HG03520 (cell line): ENCODE results near the gene PEAK1.

Experiments
- ATAC-seq: cut with Tn5 transposase; IDR thresholded peaks from one replicate; pipeline ENCODE4 v1.9.1; 2021; ENCODE audit warnings: mild to moderate bottlenecking, moderate library complexity; ENCODE audit not compliant: unreplicated experiment

The PEAK1 gene

GRCh38 chr15:77361456-77361855 lies 58.4 kb downstream of the PEAK1 start:
- no peak for ATAC-seq

DNA sequence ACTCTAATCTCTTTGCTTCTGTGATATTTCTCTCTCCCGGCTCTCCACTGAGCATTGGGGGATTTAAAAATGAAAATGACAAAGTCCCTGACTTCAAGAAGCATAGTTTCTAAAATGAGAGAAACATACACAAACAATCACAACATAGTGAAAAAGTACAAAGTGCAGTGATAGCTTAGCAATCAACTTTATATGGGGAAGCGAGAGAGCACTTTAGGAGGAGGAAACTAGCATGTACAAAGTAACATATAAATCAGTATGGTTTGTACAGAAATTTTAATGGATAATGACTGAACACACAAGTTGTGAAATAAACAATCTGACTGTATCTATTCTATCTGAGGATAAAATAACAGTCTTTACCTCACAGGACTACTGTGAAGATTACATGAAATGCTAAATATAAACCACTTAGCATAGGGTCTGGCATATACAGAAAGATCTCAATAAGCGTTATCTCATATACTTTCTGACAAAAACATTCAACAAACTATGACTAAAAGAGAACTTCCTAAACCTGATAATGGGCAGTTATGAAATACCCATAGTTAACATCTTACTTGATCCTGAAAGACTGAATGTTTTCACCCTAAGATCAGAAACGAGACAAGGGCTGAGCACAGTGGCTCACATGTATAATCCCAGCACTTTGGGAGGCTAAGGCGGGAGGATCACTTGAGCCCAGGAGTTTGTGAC lies 61.2 kb downstream of the PEAK1 start:
- no peak for ATAC-seq

DNA sequence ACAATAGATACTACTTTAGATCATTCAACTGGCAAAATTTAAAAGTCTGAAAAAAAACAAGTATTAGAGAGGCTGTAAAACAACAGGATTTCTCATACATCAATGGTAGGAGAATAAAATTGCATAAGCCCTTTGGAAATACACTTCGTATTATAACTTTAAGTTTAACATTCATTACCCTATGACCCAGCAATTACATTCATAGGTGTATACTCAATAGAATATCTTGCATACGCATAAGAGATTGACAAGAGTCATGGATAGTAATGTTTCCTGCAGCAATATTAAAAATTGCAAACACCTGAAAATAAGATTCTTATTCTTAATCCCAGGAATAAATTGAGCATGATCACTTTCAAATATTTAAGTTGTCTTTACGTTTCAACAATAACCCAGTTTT lies 63.6 kb downstream of the PEAK1 start:
- ATAC-seq = no peak

GRCh38 chr15:77355321-77355720 lies 64.6 kb downstream of the PEAK1 start:
- no peak for ATAC-seq

DNA sequence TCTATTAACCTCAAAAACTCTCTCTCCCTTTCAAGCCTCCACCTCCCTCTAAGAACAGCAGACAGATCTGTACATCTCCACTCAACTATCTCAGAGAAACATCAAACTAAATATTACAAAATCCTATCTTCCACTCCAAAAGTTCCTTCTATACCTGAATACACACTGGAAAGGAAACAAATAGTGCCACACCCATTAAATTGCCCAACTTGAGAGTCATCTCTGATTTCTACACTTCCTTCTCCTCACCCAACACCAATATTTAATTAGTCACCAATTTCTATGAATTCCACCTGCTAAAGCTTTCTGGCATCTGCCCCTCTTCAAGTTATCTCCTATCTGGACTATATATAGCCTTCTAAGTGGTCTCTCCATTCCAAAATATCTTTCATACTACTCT lies 65.8 kb downstream of the PEAK1 start:
- no peak for ATAC-seq

DNA sequence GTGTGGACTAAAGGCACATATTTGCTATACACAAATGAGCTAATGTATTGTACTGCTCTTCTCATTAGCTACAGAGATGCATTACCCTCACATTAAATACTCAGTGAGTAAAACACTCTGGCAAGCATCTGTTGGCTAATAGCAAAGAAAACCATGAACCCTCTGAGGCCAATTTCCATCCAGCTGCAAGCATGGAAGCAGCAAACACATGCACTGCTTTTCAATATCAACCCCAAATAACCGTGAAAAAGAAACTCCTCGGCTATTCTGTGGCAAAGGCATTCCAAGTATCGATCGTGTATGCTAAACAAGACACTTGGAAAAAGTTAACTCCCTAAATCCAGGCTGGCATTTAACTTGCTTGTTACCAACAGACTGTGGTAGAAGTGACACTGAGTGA lies 67.0 kb downstream of the PEAK1 start:
- no peak for ATAC-seq

- no peak for ATAC-seq
Measured at GRCh38 chr15:77350792-77351191, 69.1 kb downstream of the PEAK1 start.

- ATAC-seq = no peak
Measured at GRCh38 chr15:77349666-77350065, 70.2 kb downstream of the PEAK1 start.

GRCh38 chr15:77348511-77348910 lies 71.4 kb downstream of the PEAK1 start:
- ATAC-seq = no peak

- no peak for ATAC-seq
Measured at GRCh38 chr15:77347197-77347596, 72.7 kb downstream of the PEAK1 start.

- ATAC-seq = no peak
Measured at GRCh38 chr15:77346245-77347036, 73.5 kb downstream of the PEAK1 start.

DNA sequence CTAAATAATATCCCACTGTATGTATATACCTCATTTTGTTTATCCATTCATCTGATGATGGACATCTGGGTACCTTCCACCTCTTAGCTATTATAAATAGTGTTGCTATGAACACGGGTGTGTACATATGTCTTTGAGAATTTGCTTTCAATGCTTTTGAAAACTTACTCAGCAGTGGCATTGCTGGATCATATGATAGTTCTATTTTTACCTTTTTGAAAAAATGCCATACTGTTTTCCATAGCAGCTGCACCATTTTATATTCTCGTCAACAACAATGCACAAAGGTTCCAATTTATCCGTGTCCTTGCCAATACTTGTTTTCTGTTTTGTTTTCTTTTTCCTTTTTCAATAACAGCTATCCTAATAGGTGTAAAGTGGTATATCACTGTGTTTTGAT lies 77.1 kb downstream of the PEAK1 start:
- no peak for ATAC-seq

- ATAC-seq = no peak
Measured at GRCh38 chr15:77340245-77340644, 79.7 kb downstream of the PEAK1 start.

DNA sequence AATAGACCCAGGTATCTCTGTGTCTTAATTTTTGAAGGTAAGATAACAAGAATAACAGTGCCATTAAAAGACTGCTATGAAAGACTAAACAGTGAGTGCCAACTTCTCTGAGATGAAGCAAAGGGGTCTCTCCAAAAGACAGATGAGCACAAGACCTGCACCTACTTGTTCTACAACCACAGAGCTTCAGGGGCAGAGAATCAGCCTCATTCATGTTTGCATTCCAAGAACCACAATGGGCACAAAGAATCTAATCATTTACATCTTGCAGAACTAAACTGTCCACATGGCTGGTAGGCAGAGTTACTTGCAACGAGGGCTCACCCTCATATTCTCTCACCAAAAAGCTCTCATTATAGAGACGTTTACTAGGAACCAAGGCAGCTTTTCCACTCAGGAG lies 83.9 kb downstream of the PEAK1 start:
- no peak for ATAC-seq

DNA sequence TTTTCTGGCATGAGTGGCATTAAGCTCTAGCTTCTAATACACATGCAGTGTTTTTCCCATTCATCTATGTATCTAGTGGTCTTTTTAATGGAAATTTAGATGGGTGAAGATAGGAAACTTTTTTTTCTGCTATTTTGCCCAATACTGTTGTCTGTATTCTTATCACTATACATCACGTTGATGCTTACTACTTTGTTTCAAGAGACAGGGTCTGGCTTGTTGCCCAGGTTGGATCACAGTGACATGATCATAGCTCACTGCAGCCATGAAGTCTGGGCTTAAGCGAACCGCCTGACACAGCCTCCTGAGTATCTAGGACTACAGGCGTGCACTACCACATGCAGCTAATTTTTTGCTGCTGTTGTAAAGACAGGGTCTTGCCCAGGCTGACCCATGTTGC lies 84.6 kb downstream of the PEAK1 start:
- no peak for ATAC-seq

- ATAC-seq = no peak
Measured at GRCh38 chr15:77333166-77333565, 86.7 kb downstream of the PEAK1 start.

GRCh38 chr15:77329202-77329601 lies 90.7 kb downstream of the PEAK1 start:
- no peak for ATAC-seq

GRCh38 chr15:77327844-77328529 lies 91.9 kb downstream of the PEAK1 start:
- no peak for ATAC-seq

- no peak for ATAC-seq
Measured at GRCh38 chr15:77327168-77327567, 92.7 kb downstream of the PEAK1 start.

DNA sequence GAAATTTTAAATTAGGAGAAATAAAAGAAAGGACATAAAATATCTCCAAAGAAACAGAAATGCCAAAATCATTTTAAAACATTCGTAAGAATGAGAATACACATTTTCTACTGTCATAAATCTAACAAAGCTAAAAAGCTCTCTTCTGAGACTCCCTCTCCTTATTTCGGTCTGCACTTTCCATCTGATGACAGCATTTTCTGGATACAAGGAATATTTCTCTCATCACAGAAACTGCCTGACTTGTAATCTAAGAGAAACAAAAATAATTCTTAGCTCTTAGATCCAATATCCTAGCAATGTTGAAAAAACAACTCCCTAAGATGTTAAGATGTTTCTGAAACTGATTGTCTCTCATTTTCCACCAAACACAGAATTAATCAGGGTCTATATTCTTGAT lies 93.5 kb downstream of the PEAK1 start:
- no peak for ATAC-seq

DNA sequence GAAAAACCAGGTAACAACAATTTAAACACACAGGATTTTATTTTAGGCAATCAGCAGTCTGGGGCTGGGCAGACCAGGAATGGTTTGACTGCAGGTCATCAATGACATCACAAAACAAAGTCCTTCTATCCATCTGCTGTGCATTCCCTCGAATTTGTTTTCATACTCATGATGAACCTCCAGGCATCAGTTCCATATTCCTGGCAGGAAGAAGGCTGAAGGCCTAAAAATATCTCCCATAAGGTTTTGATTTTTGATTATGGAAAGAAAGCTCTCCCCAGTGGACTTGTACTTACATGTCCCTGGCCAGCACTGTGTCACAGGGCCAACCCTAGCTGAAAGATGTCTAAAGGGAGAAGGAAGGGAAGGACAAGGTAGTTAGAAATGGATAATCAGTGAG lies 107.4 kb downstream of the PEAK1 start:
- ATAC-seq = no peak
